Measurements from ENCODE around the gene HIGD1A.

The HIGD1A gene

GRCh38 chr3:42838571-42838970, 34.3 kb upstream of the HIGD1A start:
- DNase-seq (ENCODE audit: extremely low read depth, low read depth): no peak
- no peak for TF ChIP-seq CTCF (IDR thresholded peaks at IDR 0.05; ENCODE audit: low read depth, low read length)

DNA sequence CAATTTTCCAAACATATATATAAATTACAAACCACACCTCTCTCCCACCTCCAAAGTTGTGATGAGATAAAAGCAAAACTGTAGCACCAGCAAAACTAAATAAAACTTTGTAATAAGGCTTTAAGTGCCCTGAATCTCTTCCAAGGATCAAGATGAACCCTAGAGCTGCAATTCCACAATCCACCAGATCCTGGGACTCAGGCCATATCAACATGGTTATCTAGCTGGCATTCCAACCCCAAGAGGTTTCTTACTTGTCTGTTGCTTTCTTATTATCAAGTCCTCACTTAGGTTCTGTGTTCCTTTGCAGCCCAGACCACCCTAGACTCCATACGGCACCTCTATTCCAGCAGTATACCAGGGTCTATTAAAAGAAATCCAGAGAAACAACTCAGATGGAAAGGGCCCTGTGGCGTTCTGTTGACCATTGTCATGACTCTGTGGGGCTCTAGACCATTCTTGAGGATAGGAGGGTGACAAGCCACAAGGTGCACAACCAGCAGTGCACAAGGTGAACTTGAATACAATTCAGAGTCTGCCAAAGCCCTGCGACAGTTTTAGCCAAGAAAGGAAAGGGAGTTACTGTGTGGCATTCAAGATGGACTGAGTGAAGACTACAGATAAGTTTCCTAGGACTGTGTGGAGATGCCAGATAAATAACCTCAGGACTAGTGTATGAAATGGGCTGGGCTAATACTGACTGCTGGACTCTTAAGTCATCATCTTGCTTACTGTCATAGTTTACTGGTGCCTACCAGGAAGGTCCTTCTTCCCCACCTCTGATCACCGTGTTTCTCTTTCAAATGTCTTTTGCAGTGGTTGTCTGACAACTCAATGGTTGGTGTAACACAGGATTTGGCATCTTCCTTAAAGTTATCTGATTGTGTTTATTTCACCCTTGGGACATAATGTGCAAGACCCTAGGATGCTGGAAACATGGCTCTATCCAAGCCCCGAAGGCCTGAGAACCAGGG, 32.1 kb upstream of the HIGD1A start:
- TF ChIP-seq CTCF (IDR thresholded peaks at IDR 0.05; ENCODE audit: low read depth, low read length): no peak
- DNase-seq (ENCODE audit: extremely low read depth, low read depth): no peak

GRCh38 chr3:42831321-42831713, 27.0 kb upstream of the HIGD1A start:
- peak; percentile 60 for TF ChIP-seq CTCF (IDR thresholded peaks at IDR 0.05; ENCODE audit: low read depth, low read length)
- DNase-seq (ENCODE audit: extremely low read depth, low read depth): no peak

DNA sequence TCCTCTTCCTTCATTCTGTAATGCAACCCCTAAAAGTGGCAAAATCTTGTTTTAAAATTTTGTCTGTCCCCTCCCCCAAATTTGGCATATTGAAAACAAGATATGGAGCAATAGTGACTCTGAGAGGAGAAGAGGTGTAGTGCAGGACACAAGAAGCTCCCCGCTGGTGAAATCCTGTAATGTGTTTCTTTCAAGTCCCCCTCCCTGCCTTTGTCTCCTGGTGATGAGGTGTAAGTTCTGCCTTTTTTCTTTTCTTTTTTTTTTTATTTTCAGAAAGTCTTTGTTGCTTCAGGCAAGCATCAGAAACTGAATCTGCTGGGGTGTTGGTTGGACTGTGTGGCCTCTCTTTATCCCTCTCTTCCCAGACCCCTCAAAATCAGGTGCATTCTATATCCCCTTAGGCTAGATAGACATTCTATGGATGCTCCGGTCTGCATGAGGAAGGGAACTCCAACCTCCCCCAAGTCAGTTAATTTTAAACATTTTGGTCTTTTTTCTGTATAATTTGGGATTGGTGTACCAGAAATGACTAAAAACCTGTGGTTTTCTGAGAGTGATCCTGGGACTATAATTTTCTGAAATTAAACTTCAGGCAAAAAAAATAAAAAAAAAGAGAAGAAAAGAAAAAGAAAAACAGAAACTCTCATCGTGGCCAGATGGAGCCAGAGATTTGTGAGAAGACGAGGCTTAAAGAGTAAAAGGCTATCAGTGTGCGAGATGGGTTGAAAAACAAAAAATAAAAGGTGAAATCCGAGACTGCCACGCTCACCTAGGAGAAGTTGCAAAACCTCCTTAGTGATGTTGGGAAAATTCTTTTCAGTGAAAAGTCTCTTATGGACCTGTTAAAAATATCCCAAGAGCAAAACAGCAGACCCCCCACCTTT, 26.4 kb upstream of the HIGD1A start:
- peak; percentile 51 for TF ChIP-seq CTCF (IDR thresholded peaks at IDR 0.05; ENCODE audit: low read depth, low read length)
- DNase-seq (ENCODE audit: extremely low read depth, low read depth): no peak

DNA sequence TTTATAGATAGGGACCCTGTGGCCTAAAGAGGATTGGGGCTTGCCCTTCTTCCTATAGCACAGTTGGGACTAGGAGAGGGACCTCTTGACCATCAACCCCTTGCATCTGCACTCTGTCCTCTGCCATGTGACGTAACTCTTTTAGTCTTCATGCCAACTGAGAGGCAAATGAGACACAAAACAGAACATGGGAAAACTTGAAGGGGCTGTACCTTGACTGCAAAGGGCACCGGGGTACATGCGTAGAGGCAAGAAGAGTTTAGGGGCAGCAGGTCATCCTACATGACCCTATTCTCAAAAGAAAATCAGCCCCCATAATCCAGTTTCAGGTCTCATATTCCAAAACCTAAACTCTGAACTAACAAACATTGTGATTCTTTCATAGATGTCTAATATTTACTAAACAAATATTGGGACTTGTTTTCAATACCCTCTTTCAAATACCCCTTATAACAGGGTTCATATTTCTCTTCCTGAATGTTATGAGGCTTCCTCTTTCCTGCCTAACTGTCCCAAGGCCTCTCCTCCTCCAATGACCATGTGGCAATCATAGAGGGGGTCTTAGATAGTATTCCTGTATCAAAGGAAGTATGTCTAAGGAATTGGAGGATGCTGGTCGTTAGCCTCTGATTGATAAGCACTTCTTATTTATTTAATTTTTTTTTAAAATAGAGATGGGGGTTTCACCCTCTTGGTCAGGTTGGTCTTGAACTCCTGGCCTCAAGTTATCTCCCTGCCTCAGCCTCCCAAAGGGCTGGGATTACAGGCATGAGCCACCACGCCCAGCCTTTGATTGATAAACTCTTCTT, 25.5 kb upstream of the HIGD1A start:
- no peak for DNase-seq (ENCODE audit: extremely low read depth, low read depth)
- no peak for TF ChIP-seq CTCF (IDR thresholded peaks at IDR 0.05; ENCODE audit: low read depth, low read length)

- no peak for DNase-seq (ENCODE audit: extremely low read depth, low read depth)
- TF ChIP-seq CTCF (IDR thresholded peaks at IDR 0.05; ENCODE audit: low read depth, low read length): no peak
Measured at GRCh38 chr3:42829083-42829627, 24.9 kb upstream of the HIGD1A start.

Data from AG09319 (cell line).